Effector CD4-positive, alpha-beta T cell (primary cell): ENCODE results near the gene GEMIN2.
"Not testable (repeated sequence)": the region's sequence is repeated elsewhere in the genome, so short reads cannot be mapped to it uniquely, and the experiment has no call there.

Experiments
- DNase-seq: peaks from one replicate; pipeline ENCODE4 v3.0.0-alpha.2; 2020
- total RNA-seq: gene quantifications from one replicate; lab custom pipeline; 2026; lab: John Stamatoyannopoulos, UW

The GEMIN2 gene, protein sequence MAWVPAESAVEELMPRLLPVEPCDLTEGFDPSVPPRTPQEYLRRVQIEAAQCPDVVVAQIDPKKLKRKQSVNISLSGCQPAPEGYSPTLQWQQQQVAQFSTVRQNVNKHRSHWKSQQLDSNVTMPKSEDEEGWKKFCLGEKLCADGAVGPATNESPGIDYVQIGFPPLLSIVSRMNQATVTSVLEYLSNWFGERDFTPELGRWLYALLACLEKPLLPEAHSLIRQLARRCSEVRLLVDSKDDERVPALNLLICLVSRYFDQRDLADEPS
- 9.9 reads per million, percentile 31 among the genes with 10 or more reads in this experiment for total RNA-seq

DNA sequence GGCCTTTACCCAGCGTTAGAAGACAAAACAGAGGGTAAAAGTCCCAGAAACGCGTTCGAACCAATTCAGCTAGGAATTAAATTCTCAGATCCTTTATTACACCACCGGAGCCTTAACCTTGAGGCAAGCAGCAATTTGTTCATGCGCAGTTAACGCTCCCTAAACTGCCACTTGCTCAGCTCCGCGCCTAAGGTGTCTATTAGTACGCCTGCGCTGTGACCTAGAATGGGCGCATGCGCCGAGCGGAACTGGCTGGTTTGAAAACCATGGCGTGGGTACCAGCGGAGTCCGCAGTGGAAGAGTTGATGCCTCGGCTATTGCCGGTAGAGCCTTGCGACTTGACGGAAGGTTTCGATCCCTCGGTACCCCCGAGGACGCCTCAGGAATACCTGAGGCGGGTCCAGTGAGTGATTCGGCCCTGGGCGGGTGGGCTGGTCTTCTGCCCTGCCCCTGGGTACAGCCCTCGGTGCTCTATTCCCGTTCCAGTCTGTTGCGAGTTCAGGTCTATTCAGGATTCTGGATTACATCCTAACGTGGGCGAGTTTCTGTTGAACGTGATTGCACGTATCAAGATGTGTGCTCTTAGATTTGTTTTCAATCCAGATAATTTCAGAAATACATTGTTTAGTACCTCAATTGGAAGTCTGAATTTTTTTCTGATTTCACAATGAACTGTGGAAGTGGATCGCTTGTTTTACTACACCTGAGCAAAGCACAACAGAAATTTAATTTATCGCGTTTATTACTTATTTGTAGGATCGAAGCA lies at the start of gene GEMIN2:
TSS of gene GEMIN2 (plus strand) at position 251 of the 766 bp plus-strand sequence. CDS start at position 267, 16 bp downstream.
- peak; percentile 91 for DNase-seq

DNA sequence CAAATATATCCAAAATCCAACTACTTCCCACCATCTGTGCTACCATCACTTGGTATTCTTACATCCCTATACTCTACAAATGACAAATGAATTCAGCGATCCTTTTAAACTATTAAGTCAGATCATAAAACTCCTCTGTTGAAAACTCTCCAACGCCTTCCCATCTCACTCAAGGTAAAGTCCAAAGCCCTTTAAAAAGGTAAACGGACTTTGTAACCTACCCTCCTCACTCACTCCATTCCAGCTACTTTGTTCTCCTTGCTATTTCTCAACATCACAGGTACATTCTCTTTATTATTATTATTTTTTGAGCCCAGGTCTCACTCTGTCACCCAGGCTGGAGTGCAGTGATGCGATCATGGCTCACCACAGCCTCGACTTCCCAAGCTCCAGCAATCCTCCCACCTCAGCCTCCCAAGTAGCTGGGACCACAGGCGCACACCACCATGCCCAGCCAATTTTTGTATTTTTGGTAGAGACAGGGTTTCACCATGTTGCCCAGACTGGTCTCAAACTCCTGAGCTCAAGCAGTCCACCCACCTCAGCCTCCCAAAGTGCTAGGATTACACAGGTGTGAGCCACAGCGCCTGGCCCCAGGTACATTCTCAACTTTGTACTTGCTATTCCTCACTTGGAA lies 44.8 kb upstream of the GEMIN2 start:
- not testable (repeated sequence) for DNase-seq

DNA sequence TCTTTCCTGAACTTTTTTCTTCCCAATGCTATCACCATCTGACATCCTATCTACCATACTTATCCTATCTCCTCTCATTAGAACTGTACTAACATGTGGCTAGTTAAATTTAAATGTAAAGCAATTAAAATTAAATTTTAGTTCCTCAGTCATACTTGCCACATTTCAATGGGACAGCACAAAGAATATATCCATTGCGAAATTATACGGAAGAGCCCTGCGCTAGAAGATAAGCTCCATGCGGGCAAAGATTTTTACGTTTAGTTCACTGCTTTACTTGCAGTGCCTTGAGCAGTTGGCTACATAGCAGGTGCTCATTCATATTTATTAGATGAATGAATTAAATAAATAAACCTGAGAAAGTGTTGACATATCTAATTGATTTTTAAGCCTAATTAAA lies 44.2 kb upstream of the GEMIN2 start:
- DNase-seq = no peak

DNA sequence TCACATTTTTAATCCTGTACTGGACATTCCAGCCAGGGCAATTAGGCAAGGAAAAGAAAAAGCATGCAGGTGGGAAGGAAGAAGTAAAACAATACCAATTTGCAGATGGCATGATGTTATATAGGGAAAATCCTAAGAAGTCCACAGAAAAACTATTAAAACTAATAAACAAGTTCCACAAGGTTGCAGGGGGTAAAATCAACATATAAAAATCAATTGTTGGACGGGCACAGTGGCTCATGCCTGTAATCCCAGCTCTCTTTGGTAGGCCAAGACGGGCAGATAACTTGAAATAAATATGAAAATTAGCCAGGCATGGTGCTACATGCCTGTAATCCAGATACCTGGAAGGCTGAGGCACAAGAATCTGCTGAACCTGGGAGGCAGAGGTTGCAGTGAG lies 43.0 kb upstream of the GEMIN2 start:
- DNase-seq = no peak

DNA sequence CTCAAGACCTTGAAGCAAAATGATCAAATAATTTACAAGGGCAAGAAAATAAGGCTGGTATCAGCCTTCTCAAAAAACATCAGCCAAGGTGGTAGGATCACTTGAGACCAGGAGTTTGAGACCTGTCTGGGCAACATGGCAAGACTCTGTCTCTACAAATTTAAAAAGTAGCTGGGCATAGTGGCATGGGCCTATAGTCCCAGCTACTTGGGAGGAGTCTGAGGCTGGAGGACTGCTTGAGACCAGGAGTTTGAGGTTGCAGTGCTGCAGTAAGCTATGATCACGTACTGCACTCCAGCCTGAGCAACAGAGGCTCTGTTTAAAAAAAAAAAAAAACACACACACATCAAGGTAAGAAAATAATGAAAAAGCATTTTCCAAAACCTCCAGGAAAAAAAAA lies 33.2 kb upstream of the GEMIN2 start:
- DNase-seq = no peak

DNA sequence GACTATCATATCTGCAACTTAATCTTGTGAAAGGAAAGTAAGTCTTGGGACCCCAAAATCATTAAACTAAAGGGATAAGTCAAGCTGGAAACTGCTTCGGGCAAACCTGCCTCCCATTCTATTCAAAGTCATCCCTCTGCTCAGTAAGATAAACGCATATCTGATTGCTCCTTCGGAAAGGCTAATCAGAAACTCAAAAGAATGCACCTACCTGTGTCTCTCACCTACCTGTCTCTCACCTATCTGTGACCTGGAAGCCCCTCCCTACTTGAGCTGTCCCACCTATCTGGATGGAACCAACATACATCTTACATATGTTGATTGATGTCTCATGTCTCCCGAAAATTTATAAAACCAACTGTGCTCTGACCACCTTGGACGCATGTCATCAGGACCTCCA lies 31.0 kb upstream of the GEMIN2 start:
- DNase-seq = no peak

DNA sequence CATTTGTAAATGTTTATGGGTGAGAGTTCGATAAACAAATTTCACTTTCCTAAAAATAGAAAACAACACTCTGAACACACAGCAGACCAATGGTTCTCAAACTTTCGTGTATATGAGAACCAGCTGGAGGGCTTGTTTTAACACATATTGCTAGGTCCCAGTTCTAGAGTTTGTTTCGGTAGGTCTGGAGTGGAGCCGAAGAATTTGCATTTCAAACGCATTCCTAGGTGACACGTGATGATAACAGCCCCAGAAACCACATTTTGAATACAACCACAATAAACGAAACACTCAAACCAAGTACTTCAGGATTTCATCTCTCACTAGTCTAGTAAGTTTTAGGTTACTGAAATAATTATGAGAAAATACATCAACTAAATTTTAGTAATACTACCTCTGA lies 28.2 kb upstream of the GEMIN2 start:
- DNase-seq = no peak

DNA sequence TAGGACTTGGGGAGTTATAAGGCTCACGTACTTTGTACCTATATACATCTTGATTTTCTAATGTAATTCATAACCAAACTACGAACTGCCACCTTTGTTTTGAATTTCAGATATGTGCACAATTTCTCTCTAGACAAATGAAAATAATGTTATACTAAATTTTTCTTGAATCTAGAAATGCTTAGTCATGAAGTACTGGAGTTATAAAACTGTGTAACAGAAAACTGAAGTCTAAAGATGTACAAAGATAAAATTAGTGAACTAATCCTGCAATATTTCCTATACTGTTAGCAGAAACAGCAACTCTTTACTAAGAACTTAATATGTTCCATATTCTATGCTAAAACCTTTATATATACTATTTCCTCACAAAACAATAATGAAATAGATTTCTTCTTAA lies 26.6 kb upstream of the GEMIN2 start:
- no peak for DNase-seq

DNA sequence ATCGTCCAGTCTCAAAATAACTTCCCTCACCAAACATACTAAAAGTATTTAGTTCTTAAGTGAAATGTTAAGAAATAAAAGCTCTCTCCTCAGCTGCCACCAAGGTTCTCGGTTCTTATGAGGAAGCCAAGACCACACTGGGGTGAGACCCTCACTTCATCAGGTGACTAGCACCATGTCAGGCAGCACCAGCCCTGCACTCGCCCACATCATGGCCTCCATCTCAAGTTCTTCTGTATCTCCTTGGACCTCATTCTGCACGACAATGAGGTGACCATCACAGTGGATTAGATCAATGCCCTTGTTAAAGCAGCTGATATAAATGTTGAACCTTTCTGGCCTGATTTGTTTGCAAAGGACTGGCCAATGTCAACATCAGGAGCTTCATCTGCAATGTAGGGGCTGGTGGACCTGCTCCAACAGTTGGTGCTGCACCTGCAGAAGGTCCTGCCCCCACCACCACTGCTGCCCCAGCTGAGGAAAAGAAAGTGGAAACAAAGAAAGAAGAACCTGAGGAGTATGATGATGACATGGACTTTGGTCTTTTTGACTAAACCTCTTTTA lies 23.5 kb upstream of the GEMIN2 start:
- DNase-seq = no peak

DNA sequence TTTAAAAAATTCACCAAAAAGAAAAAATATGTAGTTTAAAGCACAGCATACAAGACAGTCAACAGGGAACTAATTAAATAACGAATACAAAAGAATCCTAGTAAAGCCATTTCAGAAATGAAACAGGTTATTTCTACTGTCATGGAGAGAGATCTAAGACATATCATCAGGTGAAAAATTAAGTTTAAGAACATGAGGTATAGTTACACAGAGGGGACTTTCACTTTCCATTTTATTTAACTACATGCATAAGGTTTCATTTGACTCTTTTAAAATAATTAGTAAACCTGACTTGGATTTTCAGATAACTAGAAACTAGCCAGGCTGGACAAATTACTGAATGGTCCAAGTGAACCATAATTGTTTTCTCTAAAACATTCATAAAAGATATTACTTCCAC lies 22.4 kb upstream of the GEMIN2 start:
- DNase-seq = no peak

DNA sequence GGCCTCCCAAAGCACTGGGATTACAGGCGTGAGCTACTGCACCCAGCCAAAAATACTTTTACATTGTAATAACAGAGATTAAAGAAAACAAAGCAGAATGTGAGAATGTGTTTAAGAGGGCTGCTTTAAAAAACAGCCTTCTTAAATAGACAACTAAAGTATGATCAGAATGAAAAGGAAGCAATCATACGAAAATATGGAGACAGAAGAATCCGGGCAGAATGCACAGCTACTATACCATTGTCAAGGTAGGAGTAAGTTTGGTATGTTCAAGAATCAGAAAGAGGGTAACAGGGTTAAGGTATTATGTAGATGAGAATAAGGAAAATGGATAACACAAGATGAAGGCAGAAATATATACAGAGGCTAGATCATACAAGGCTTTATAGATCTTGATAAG lies 19.6 kb upstream of the GEMIN2 start:
- no peak for DNase-seq

DNA sequence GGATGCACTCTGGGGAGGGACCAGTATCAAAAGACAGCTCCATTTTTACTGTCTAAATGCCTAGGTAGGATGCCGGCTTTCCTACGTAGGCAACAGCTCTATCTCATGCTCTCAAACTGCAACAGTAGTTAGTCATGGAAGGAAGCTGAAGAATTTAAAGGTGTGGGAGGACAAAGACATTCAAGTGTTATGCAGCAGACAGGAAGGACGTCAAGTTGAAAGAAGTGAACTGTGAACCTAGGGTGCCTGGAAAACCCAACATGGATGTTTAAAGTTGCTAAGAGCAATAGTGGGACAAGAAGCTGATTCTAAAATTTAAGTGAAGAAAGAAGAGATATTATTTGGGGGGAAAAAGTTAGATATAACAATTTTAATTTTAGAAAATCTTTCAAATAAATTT lies 17.0 kb upstream of the GEMIN2 start:
- no peak for DNase-seq

DNA sequence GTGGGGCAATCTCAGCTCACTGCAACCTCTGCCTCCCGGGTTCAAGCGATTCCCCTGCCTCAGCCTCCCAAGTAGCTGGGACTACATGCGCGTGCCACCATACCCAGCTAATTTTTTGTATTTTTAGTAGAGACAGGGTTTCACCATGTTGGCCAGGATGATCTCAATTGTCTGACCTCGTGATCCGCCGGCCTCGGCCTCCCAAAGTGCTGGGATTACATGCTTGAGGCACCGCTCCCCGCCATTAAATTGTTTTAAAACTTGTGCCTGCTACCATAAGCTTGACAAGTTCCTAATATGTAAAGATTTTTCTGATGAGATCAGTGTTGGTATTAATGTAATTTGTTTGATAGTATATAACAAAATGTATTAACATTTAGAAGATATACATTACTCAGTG lies 14.9 kb upstream of the GEMIN2 start:
- not testable (repeated sequence) for DNase-seq

DNA sequence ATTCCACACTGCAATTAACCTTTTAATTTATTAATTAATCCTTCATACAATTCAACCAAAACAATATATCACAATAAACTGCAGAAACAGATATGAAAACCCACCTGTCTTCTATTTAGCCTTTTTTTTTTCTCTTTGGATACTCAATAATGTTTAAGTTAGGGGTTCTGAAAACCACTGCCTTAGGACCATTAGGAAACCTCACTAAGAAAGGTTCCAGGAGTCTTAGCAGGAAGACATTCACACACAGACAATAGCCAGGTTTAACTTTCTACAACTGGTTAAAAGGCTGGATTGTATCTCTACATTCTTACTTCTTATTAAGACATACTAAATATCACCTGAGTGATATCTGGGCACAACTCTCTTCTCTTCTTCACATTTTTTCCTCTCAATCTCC lies 14.4 kb upstream of the GEMIN2 start:
- DNase-seq = no peak

DNA sequence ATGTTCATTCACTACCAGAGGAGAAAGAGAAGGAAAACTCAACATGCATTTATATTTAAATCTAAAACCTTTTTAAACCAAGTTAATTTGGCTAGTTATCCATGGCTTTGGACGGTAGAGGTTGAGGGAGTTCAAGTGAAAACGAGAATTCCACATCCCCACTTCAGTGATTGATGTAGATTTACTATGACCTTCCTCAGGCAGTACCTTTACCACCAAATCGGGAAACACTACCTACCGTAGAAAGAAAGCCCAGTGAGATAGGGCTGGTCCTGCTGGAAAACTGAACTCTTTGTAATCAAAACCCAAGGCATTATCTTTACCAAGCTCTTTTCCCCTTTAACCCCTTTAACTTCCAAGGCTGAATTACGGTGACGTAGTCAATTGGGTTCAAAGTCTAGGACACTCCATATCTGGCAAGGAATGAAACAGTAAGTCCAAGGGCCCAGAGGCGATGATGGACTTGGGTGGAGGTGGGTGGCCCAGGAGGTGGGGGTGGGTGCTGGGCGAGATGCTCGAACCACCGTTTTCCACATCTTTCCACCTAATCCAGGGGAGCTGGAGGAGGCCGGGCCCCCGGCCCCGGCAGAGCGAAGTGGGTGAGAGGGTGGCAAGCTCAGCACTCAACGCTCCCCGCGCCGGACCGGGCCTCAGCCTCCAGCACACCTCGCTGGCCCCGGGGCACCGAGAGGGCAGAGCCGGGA lies 11.7 kb upstream of the GEMIN2 start:
- no peak for DNase-seq

DNA sequence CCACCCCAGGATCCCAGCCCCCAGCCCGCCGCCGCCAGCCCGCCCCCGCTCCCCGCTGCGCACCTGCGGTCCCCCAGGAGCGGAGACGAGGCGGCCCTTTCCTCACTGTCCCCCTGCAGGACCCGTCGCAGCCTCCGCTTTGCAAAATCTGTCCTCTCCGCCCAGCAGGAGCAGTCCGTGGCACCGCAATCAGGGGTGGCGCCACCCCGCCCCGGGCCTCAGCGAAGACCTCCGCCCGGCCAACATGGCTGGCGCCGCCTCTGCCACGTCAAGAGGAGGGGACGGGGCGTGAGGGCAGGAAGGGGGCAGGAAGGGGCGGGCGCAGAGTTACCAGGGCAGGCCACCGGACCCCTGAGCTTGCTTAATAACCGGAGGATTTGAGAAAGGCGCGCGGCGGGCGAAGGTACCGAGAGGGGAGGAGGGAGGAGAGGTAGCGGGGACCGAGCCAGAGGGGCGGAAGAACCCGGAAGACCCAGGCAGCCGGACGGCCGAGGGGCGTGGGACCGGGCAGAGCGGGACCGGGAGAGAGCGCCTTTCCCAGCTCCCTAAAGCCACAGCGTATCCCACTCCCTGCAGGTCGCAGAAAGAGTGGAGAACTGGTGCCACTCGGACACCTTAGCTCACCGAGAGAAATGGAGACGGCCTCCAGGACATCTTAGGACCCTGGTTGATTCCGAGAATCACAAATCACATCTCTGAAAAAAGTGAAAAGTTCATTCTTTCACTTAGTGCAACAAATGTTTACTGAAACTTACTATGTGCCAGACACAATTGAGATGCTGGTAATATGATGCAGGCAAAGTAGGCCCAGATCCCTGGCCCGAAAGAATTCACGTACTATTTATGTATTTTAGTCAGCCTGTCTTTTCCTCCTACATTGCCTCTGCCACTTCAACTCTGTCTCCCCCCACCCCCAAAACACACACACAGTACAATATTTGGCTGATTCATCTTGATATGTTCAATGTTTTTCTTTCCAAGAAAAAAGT lies 10.9 kb upstream of the GEMIN2 start, which contains the start of gene SEC23A:
TSS of gene SEC23A (minus strand) at position 267 of the 989 bp plus-strand sequence. CDS start 7,117 bp downstream, outside the sequence.
- peak; percentile 78 for DNase-seq

DNA sequence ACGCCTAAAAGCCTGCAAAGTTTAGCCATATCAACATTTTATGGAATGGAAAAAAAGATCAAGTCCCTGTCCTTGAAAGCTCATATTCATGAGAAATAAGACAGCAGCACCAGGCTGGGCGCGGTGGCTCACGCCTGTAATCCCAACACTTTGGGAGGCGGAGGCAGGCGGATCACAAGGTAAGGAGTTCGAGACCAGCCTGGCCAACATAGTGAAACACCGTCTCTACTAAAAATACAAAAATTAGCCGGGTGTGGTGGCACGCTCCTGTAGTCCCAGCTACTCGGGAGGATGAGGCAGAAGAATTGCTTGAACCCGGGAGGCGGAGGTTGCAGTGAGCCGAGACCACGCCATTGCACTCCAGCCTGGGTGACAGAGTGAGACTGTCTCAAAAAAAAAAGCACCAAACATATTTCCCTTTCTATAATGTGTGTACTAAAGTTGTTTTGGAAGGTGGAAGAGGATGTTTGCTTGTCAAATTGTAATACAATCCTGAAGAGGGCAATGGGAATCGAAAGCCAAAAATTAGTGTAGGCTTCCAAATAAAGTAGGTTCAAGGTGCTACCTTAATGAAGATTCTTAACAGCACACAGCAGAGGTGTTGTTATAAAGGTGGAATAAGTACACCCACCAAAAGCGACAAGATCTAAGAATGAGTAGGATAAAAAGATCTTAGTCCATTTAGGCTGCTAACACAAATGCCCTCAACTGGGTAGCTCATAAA lies 9.9 kb upstream of the GEMIN2 start:
- DNase-seq = not testable (repeated sequence)

DNA sequence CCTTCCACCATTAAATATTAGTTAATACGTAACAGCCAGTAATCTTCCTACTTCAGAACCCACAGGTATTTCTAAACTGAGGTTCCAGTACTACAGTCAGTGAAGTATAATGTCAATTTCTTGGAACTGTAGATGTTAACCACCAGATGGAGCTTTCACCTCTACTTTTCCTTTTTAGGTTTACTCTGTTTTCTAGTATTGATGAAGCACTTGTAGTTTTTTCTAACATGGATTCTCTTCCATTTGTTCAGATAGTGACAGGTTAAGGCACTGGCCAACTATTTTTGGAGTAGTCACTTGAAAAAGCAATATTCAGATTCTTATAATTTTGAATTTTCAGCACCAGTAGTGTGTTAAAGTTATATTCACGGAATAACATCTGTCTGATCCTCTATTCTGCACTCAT lies 6.5 kb upstream of the GEMIN2 start:
- DNase-seq = no peak

DNA sequence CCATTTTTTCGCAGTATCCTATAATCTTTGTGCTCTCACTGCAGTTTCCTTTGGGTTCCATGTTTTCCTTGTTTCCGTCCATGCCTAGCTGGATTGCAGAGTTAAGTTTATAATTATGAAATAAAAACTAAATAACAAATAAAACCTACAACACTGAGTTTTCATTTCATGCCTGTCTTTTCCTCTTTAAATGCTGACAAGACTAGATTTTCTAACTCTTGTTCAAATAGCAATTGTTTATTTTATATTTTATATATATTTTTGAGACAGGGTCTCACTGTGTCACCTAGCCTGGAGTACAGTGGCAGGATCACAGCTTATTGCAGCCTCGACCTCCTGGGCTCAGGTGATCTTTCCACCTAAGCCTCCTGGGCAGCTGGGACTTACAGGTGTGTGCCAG lies 5.3 kb upstream of the GEMIN2 start:
- DNase-seq = no peak

DNA sequence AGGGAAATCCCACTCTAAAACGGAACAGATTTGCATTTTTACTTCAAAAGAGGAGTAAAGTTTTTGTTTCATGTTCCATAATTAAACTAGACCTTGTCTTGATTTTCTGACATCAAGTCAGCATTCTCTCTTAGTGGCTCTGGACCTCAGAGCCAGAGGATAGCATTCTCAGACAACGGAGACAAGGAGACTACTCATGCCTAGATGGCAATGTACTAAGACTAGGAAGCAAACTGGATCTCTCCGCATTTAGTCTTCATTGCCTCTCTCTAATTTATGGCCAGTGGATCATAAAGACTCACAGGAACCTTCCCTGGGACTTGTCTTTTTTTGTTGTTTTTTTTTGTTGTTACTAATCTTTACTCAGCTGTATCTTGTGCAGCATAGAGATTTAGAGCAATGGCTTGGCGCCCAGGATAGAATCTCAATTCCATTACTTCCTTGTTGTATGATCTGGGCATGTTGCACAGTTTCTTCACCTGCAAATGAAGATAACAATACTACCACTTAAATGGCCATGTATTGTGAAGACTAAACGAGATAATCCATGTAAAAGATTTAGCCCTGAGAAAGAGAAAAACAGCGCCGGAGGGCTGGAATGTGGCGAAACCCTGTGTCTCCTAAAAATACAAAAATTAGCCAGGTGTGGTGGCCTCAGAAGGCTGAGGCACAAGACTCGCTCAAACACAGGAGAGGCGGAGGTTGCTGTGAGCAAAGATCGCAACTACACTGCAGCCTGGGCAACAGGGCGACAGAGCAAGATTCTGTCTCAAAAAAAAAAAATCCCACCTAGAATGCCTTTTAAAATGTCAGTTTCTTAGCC lies 4.0 kb upstream of the GEMIN2 start:
- DNase-seq = no peak
